ENCODE data around the gene CD84.

CD84 gene

DNA sequence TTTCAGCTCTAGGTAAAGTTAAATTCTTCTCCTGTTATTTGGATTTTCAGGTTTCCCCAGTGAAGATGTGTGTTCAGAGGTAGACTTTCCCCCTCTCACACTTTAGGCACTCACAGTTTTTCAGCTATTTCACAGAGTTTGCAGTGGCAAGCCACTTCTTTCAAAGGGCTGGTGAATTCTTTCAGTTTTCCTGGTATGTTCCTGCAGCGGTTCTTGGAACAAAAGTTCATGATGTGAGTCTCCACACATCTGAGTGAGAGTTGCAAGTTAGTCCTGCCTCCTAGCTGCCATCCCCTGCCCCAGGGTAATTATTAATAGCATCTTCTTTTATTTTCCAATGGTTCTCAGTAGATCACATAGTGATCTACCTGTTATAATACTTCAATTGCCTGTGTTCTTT lies 27.3 kb upstream of the CD84 start:
- TF ChIP-seq EZH2phosphoT487 (IDR thresholded peaks at IDR 0.05; ENCODE audit: borderline replicate concordance, low read length) = no peak
- TF ChIP-seq, protein P1, sequence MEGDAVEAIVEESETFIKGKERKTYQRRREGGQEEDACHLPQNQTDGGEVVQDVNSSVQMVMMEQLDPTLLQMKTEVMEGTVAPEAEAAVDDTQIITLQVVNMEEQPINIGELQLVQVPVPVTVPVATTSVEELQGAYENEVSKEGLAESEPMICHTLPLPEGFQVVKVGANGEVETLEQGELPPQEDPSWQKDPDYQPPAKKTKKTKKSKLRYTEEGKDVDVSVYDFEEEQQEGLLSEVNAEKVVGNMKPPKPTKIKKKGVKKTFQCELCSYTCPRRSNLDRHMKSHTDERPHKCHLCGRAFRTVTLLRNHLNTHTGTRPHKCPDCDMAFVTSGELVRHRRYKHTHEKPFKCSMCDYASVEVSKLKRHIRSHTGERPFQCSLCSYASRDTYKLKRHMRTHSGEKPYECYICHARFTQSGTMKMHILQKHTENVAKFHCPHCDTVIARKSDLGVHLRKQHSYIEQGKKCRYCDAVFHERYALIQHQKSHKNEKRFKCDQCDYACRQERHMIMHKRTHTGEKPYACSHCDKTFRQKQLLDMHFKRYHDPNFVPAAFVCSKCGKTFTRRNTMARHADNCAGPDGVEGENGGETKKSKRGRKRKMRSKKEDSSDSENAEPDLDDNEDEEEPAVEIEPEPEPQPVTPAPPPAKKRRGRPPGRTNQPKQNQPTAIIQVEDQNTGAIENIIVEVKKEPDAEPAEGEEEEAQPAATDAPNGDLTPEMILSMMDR (IDR thresholded peaks at IDR 0.05; ENCODE audit: low read depth, low read length, poor library complexity, severe bottlenecking) = no peak
- Histone ChIP-seq H3K27ac (ENCODE audit: low read depth, low read length) (peak overlapping the region; percentile 34; the same call in 1 of the 2 replicates), H3K4me2 (ENCODE audit: low read length) (peak overlapping the region; percentile 53), H3K79me2 (ENCODE audit: control insufficient read depth, low read length) (no peaks in the 10 kb centered on the region), H3K4me1 (ENCODE audit: control insufficient read depth, low read length) (peaks cover 39% of the 10 kb centered on the region), H3F3A (ENCODE audit: control insufficient read depth, insufficient read depth) (no peaks in the 10 kb centered on the region), H3K4me3 (ENCODE audit: low read length) (peak overlapping the region; percentile 19; the same call in 1 of the 2 replicates), H4K20me1 (ENCODE audit: control insufficient read depth, insufficient read depth, low read depth, low read length) (no peaks in the 10 kb centered on the region), H3K27me3 (ENCODE audit: control insufficient read depth, low read length) (no peaks in the 10 kb centered on the region), H3K9me3 (ENCODE audit: control insufficient read depth, insufficient read depth, low read length) (peaks cover 16% of the 10 kb centered on the region; the same call in 1 of the 2 replicates), H3K36me3 (ENCODE audit: control insufficient read depth, low read length) (no peaks in the 10 kb centered on the region), H3K9me2 (replicated peaks; ENCODE audit: control insufficient read depth, low read length) (no peaks in the 10 kb centered on the region)

DNA sequence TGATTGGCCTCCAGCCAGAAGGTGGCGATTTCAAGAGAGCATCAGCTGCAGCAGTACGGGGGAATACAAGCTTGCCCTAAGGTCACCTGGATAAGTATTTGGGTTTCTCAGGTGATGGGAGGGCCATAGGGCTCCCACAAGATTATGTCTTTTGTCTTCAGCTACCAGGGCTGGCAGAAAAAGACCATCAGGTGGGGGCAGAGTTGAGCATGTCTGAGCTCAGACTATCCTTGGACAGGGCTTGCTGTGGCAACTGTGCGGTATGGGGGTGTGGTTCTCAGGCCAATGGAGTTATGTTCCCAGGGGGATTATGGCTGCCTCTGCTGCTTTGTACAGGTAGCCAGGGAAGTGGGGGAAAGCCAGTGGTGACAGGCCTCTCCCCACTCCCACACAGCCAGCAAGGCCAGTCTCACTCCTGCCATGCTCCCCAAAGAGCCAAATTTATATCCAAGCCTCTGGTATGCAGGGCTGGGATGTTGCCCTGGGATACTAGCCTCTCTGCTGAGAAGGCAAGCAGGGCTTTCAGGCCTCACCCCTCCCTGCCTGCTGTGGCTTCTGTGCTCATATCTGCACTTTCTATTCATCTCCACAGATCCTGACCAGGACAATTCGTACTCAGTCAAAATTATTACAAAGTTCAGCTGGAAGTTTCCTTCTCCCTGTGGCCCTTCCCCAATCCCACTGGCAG lies 26.6 kb upstream of the CD84 start:
- Histone ChIP-seq H3K27ac (ENCODE audit: low read depth, low read length) (no peak overlapping the region), H3K4me3 (ENCODE audit: low read length) (no peak overlapping the region), H3K36me3 (ENCODE audit: control insufficient read depth, low read length) (no peaks in the 10 kb centered on the region), H3K4me2 (ENCODE audit: low read length) (peak overlapping the region; percentile 53), H3K4me1 (ENCODE audit: control insufficient read depth, low read length) (peaks cover 39% of the 10 kb centered on the region), H3K27me3 (ENCODE audit: control insufficient read depth, low read length) (no peaks in the 10 kb centered on the region), H3K9me2 (replicated peaks; ENCODE audit: control insufficient read depth, low read length) (no peaks in the 10 kb centered on the region), H3K9me3 (ENCODE audit: control insufficient read depth, insufficient read depth, low read length) (peaks cover 22% of the 10 kb centered on the region; the same call in 1 of the 2 replicates), H3F3A (ENCODE audit: control insufficient read depth, insufficient read depth) (no peaks in the 10 kb centered on the region), H3K79me2 (ENCODE audit: control insufficient read depth, low read length) (no peaks in the 10 kb centered on the region), H4K20me1 (ENCODE audit: control insufficient read depth, insufficient read depth, low read depth, low read length) (no peaks in the 10 kb centered on the region)
- TF ChIP-seq, protein P1 (IDR thresholded peaks at IDR 0.05; ENCODE audit: low read depth, low read length, poor library complexity, severe bottlenecking) = peak; percentile 33
- TF ChIP-seq EZH2phosphoT487 (IDR thresholded peaks at IDR 0.05; ENCODE audit: borderline replicate concordance, low read length) = no peak

DNA sequence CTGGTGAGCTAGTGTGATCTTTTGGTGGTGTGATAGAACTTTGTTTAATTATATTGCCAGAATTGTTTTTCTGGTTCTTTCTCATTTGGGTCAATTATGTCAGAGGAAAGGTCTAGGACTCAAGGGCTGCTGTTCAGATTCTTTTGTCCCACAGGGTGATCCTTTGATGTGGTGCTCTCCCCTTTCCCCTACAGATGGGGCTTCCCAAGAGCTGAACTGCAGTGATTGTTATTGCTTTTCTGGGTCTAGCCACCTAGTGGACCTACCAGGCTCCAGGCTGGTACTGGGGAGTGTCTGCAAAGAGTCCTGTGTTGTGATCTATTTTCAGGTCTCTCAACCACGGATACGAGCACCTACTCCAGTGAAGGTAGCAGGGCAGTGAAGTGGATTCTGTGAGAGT lies 25.9 kb upstream of the CD84 start:
- Histone ChIP-seq H3K4me1 (ENCODE audit: control insufficient read depth, low read length) (peaks cover 32% of the 10 kb centered on the region), H3K9me2 (replicated peaks; ENCODE audit: control insufficient read depth, low read length) (no peaks in the 10 kb centered on the region), H3F3A (ENCODE audit: control insufficient read depth, insufficient read depth) (no peaks in the 10 kb centered on the region), H3K4me2 (ENCODE audit: low read length) (no peak overlapping the region), H3K27ac (ENCODE audit: low read depth, low read length) (no peak overlapping the region), H3K36me3 (ENCODE audit: control insufficient read depth, low read length) (no peaks in the 10 kb centered on the region), H3K79me2 (ENCODE audit: control insufficient read depth, low read length) (no peaks in the 10 kb centered on the region), H3K27me3 (ENCODE audit: control insufficient read depth, low read length) (no peaks in the 10 kb centered on the region), H3K4me3 (ENCODE audit: low read length) (no peak overlapping the region), H3K9me3 (ENCODE audit: control insufficient read depth, insufficient read depth, low read length) (peaks cover 22% of the 10 kb centered on the region; the same call in 1 of the 2 replicates), H4K20me1 (ENCODE audit: control insufficient read depth, insufficient read depth, low read depth, low read length) (no peaks in the 10 kb centered on the region)
- TF ChIP-seq, protein P1 (IDR thresholded peaks at IDR 0.05; ENCODE audit: low read depth, low read length, poor library complexity, severe bottlenecking) = no peak
- TF ChIP-seq EZH2phosphoT487 (IDR thresholded peaks at IDR 0.05; ENCODE audit: borderline replicate concordance, low read length) = no peak

All from DOHH2 (cell line).